NCI-H345 (cell line): ENCODE results near the gene NHS.

Source experiments
- DNase-seq: peaks from one replicate; lab custom pipeline; 2025; lab: John Stamatoyannopoulos, UW

The NHS gene

GRCh38 chrX:17736856-17737709 is 362.1 kb downstream of the NHS start, which contains the start of gene SCML1:
TSS of gene SCML1 (plus strand) at chrX:17737493. CDS start at chrX:17744187, 6,694 bp downstream.
- peak; percentile 98 for DNase-seq

GRCh38 chrX:17737710-17737985 is 362.6 kb downstream of the NHS start:
- DNase-seq, result no peak

GRCh38 chrX:17737986-17738713 is 363.1 kb downstream of the NHS start:
- DNase-seq, result peak; percentile 37

GRCh38 chrX:17738737-17739535 is 363.9 kb downstream of the NHS start:
- no peak for DNase-seq

GRCh38 chrX:17740137-17741122 is 365.4 kb downstream of the NHS start:
- no peak for DNase-seq

- no peak for DNase-seq
Observed at GRCh38 chrX:17741123-17741511, 366.1 kb downstream of the NHS start.

- no peak for DNase-seq
Observed at GRCh38 chrX:17743913-17744312, 368.9 kb downstream of the NHS start.

GRCh38 chrX:17744896-17745523 is 370.0 kb downstream of the NHS start:
- DNase-seq, result no peak

GRCh38 chrX:17747692-17748091 is 372.7 kb downstream of the NHS start:
- no peak for DNase-seq

GRCh38 chrX:17748684-17749083 is 373.7 kb downstream of the NHS start:
- no peak for DNase-seq

- DNase-seq, result no peak
Observed at GRCh38 chrX:17750436-17750835, 375.4 kb downstream of the NHS start.

GRCh38 chrX:17758382-17758781 is 383.4 kb downstream of the NHS start:
- no peak for DNase-seq

- DNase-seq, result no peak
Observed at GRCh38 chrX:17759990-17760389, 385.0 kb downstream of the NHS start.

- no peak for DNase-seq
Observed at GRCh38 chrX:17767734-17768133, 392.7 kb downstream of the NHS start.

GRCh38 chrX:17768997-17769396 is 394.0 kb downstream of the NHS start:
- DNase-seq, result no peak

- DNase-seq, result no peak
Observed at GRCh38 chrX:17769701-17770269, 394.8 kb downstream of the NHS start.

GRCh38 chrX:17773221-17773876 is 398.3 kb downstream of the NHS start:
- no peak for DNase-seq

- no peak for DNase-seq
Observed at GRCh38 chrX:17774053-17774452, 399.1 kb downstream of the NHS start.

- DNase-seq, result no peak
Observed at GRCh38 chrX:17778997-17779396, 404.0 kb downstream of the NHS start.

- DNase-seq, result no peak
Observed at GRCh38 chrX:17779434-17779833, 404.4 kb downstream of the NHS start.
